Gastroesophageal sphincter (tissue), 4 donors: ENCODE results near the gene MAPK11. TPM values are rescaled to one million over a fixed set of nuclear protein-coding genes. Genes with fewer than 3 reads are reported as not detected.

Experiments
- ATAC-seq: fragments of 150-250 bp; one replicate; pipeline ENCODE4 v1.9.1; 2016; ENCODE audit warnings: mild to moderate bottlenecking, moderate library complexity
- H3K27ac ChIP-seq, 4 donors: fragments of 200-600 bp; sonication (generic) in 3 of 4; 1 replicate in 3 of 4; 2 replicates in 1 of 4; pipeline ENCODE4 v1.5.1; 2016 to 2019
- H3K27me3 ChIP-seq: fragments of 200-600 bp; sonication (generic); one replicate; pipeline ENCODE4 v1.5.1; 2019
- H3K36me3 ChIP-seq, 2 donors: fragments of 200-600 bp; sonication (generic); one replicate each; pipeline ENCODE4 v1.5.1; 2019; ENCODE audit warnings: control low read depth in 1 of 2
- H3K4me1 ChIP-seq, 3 donors: fragments of 200-600 bp; sonication (generic); 1 replicate in 2 of 3; 2 replicates in 1 of 3; pipeline ENCODE4 v1.5.1; 2016 to 2019; ENCODE audit warnings: control low read depth in 2 of 3
- H3K4me3 ChIP-seq, 2 donors: fragments of 200-600 bp; sonication (generic); one replicate each; pipeline ENCODE4 v1.5.1; 2019; ENCODE audit warnings: mild to moderate bottlenecking in 1 of 2, moderate library complexity in 1 of 2
- H3K9me3 ChIP-seq, 3 donors: fragments of 200-600 bp; sonication (generic); one replicate each; pipeline ENCODE4 v1.5.1; 2017 to 2019; ENCODE audit warnings: control low read depth in 2 of 3
- EP300 ChIP-seq: sonication (generic); formaldehyde crosslinking; IDR thresholded peaks from one replicate; pipeline ENCODE4 v1.6.1; 2017; ENCODE audit warnings: antibody characterized with exemption, mild to moderate bottlenecking
- POLR2A ChIP-seq, 2 donors: fragments of 450-650 bp; IDR thresholded peaks; one replicate each; pipeline ENCODE4 v1.6.1; 2017; ENCODE audit warnings: antibody characterized with exemption in 2 of 2, mild to moderate bottlenecking in 2 of 2, moderate library complexity in 1 of 2
- POLR2AphosphoS5 ChIP-seq: sonication (generic); formaldehyde crosslinking; IDR thresholded peaks from one replicate; pipeline ENCODE4 v1.6.1; 2017; ENCODE audit warnings: antibody characterized with exemption
- WGBS, 2 donors: methylation state at CpG; one replicate each; pipeline ENCODE4 v1.1.5; 2018; ENCODE audit warnings: low coverage in 1 of 2; 5-methylcytosine and 5-hydroxymethylcytosine counted together
- total RNA-seq, 4 donors: library from RNA; depleted of rRNA; stranded (reverse); fragments of >200 nt; gene quantifications; one replicate each; pipeline ENCODE4 v1.1.0, GENCODE V29; 2016
- TF ChIP-seq, protein P1 (sequence below), 4 experiments: fragments of 200-600 bp in 2 of 4; fragments of 450-650 bp in 2 of 4; sonication (generic) in 1 of 4; IDR thresholded peaks; one replicate each; pipeline ENCODE4 v1.5.1; 2017 to 2019; ENCODE audit warnings: antibody characterized with exemption in 4 of 4, mild to moderate bottlenecking in 2 of 4, moderate library complexity in 2 of 4

Gene MAPK11
- total RNA-seq, 4 donors from 2014 or later: 6.8 to 11.5 (median 10.4) TPM

DNA sequence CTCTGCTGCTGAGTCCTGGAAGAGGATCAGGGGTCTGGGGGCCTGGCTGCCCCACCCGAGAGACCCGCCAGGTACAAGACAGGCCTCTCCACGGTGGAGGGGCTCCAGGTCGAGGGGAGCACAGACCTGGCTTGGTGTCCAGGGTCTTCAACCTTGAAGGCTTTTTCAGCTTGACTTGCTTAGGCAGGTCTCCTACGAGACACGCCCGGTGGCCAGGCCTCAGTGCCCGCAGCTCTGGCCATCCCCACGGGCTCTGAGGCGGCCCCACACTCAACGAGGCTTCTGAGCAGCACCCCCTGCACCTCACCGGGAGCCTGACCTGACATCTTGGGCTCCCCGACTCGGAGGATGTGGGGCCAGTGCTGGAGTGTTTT is 43.9 kb upstream of the MAPK11 start:
- H3K27ac ChIP-seq: no peak overlapping the region
- H3K4me3 ChIP-seq: peak overlapping the region in 1 of 2 donors; percentile 12
- TF ChIP-seq EP300: no peak
- no peak for TF ChIP-seq POLR2A (IDR thresholded peaks at IDR 0.05)
- TF ChIP-seq, protein P1, sequence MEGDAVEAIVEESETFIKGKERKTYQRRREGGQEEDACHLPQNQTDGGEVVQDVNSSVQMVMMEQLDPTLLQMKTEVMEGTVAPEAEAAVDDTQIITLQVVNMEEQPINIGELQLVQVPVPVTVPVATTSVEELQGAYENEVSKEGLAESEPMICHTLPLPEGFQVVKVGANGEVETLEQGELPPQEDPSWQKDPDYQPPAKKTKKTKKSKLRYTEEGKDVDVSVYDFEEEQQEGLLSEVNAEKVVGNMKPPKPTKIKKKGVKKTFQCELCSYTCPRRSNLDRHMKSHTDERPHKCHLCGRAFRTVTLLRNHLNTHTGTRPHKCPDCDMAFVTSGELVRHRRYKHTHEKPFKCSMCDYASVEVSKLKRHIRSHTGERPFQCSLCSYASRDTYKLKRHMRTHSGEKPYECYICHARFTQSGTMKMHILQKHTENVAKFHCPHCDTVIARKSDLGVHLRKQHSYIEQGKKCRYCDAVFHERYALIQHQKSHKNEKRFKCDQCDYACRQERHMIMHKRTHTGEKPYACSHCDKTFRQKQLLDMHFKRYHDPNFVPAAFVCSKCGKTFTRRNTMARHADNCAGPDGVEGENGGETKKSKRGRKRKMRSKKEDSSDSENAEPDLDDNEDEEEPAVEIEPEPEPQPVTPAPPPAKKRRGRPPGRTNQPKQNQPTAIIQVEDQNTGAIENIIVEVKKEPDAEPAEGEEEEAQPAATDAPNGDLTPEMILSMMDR (IDR thresholded peaks at IDR 0.05): no peak
- TF ChIP-seq POLR2AphosphoS5: no peak
- no peak for ATAC-seq
- 80% methylated on average over 1 of the region's 14 CpGs; no CpG with 5 or more reads in 1 of the 2 donors for WGBS, 2 donors
- peaks cover 0 to 10% of the 10 kb centered on the region in 2 donors for H3K36me3 ChIP-seq
- H3K9me3 ChIP-seq: no peaks in the 10 kb centered on the region
- H3K27me3 ChIP-seq: no peaks in the 10 kb centered on the region
- peaks cover 0 to 17% (median 3%) of the 10 kb centered on the region in 3 donors for H3K4me1 ChIP-seq

DNA sequence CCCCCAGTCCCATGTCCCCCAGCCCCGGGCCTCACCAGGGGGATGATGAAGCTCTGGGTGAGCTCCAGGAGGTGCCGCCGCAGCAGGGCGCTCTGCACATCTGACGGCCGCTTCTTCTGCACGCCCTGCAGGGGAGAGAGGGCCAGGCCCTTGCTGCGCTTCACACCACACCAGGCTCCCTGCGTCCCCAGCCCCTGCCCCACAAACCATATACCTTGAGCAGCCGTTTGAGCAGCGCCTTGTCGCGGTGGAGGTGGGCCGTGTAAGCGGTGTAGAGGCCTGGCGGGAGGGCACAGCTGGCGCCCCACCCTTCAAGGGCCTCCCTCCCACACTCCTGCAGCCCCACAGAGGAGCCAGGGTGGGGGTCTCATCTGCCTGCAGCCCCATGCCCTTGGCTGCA is 43.4 kb upstream of the MAPK11 start:
- no peak overlapping the region for H3K27ac ChIP-seq
- H3K9me3 ChIP-seq: no peaks in the 10 kb centered on the region
- H3K27me3 ChIP-seq: no peaks in the 10 kb centered on the region
- WGBS, 2 donors: no CpG with 5 or more reads among the region's 17 CpGs
- no peak overlapping the region for H3K4me3 ChIP-seq
- peaks cover 0 to 10% of the 10 kb centered on the region in 2 donors for H3K36me3 ChIP-seq
- TF ChIP-seq, protein P1 (IDR thresholded peaks at IDR 0.05): no peak
- TF ChIP-seq POLR2A (IDR thresholded peaks at IDR 0.05) (no peak), POLR2AphosphoS5 (no peak), EP300 (no peak)
- ATAC-seq: no peak
- H3K4me1 ChIP-seq: peaks cover 0 to 21% (median 8%) of the 10 kb centered on the region in 3 donors

DNA sequence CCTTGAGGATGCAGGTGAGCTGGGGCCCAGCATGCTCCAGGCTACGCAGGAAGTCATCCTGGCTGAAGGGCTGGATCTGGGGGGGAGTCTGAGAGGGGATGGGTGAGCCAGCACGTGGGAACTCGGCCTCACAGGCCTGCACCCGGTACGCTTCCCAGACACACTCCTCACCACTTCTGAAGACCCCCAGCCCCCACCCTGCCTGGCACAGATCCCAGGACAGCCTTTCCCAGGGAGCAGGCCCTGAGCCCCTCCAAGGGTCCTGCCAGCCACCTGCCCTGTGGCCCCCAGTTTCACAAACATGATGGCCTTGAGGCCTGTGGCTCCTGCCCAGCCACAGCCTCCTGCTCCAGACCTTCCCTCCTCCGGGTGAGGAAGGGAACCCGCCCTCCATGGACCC is 42.8 kb upstream of the MAPK11 start:
- no peaks in the 10 kb centered on the region for H3K9me3 ChIP-seq
- WGBS, 2 donors: 73 to 93% methylated on average over 3 to 5 of the region's 7 CpGs
- peaks cover 0 to 27% (median 14%) of the 10 kb centered on the region in 3 donors for H3K4me1 ChIP-seq
- H3K36me3 ChIP-seq: peaks cover 0 to 10% of the 10 kb centered on the region in 2 donors
- no peak for ATAC-seq
- TF ChIP-seq POLR2A (IDR thresholded peaks at IDR 0.05) (no peak), EP300 (no peak), POLR2AphosphoS5 (no peak)
- TF ChIP-seq, protein P1 (IDR thresholded peaks at IDR 0.05): no peak
- no peaks in the 10 kb centered on the region for H3K27me3 ChIP-seq
- no peak overlapping the region for H3K4me3 ChIP-seq
- no peak overlapping the region for H3K27ac ChIP-seq

DNA sequence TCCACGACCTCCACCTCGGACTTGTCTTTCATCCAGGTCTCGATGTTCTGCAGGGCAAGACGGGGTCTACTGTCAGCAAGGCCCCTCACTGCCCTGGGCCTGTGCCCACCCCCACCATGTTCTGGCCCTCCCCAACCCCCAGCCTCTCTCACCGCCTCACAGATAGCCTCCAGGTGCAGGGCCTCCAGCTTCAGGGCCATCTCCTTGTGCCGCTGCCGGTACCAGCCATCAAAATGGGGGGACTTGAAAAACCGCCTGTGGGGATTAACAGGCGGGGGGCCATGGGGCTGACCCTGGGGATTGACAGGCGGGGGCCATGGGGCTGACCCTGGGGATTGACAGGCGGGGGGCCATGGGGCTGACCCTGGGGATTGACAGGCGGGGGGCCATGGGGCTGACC is 42.2 kb upstream of the MAPK11 start:
- Histone ChIP-seq H3K27me3 (no peaks in the 10 kb centered on the region), H3K4me3 (no peak overlapping the region), H3K4me1 (peaks cover 0 to 31% (median 17%) of the 10 kb centered on the region in 3 donors), H3K27ac (no peak overlapping the region), H3K36me3 (peaks cover 0 to 10% of the 10 kb centered on the region in 2 donors), H3K9me3 (no peaks in the 10 kb centered on the region)
- WGBS, 2 donors: no CpG with 5 or more reads among the region's 12 CpGs
- no peak for ATAC-seq
- TF ChIP-seq, protein P1 (IDR thresholded peaks at IDR 0.05): no peak
- TF ChIP-seq POLR2AphosphoS5 (no peak), EP300 (no peak), POLR2A (IDR thresholded peaks at IDR 0.05) (no peak)

DNA sequence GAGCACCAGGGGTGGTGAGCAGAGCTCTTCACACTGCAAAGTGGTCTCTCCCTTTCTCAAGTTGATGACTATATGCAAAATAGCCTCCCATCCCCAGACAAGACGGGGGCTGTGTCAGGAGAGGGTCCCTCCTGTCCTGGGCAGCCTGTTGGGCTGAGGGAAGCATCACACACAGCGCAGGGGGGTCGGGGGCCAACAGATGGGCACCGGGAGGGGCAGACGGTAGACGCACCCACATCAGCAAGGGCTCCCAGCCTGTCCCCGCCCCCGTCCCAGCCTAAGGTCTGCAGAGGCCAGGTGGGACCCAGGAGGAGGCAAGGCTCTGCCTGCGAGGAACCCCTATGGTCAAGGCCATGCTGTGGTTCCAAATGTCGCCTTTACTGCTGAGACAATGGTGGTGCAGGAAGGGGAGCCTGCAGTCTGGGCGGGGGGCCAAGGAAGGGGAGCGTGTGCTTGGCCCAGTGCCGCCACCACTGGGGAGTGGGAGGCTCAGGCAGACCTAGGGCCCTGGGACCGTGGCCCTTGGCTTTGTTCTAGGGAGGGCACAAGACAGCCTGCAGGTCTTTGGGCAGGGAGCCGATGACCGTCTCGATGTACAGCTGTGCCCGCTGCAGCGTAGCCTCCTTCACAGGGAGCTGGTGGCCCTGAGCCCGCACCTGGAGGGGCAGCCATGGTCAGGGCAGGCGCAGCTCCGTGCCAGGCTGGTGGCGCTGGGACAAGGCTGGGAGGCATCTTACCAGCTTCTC is 41.6 kb upstream of the MAPK11 start:
- TF ChIP-seq POLR2AphosphoS5: no peak
- TF ChIP-seq, protein P1 (IDR thresholded peaks at IDR 0.05): no peak
- no peak for TF ChIP-seq EP300
- Histone ChIP-seq H3K27me3 (no peaks in the 10 kb centered on the region), H3K9me3 (no peaks in the 10 kb centered on the region), H3K4me3 (no peak overlapping the region), H3K36me3 (peaks cover 0 to 10% of the 10 kb centered on the region in 2 donors), H3K27ac (no peak overlapping the region), H3K4me1 (peaks cover 0 to 32% (median 17%) of the 10 kb centered on the region in 3 donors)
- no peak for ATAC-seq
- 90% methylated on average over 2 of the region's 23 CpGs; no CpG with 5 or more reads in 1 of the 2 donors for WGBS, 2 donors
